ENCODE data around the gene PALB2. TPM values are rescaled to one million over a fixed set of nuclear protein-coding genes. Genes with fewer than 3 reads are reported as not detected.

The PALB2 gene
- total and polyA plus RNA-seq, 9 of the 15 experiments (the other 6 are each of a cell fraction or from before 2014, with no cell fraction given): 7.0 to 25.8 (median 15.2) TPM

- TF ChIP-seq REST (IDR thresholded peaks at IDR 0.05; ENCODE audit: borderline replicate concordance): peak; percentile 99
- TF ChIP-seq REST (CRISPR knock-in tag; IDR thresholded peaks at IDR 0.05; ENCODE audit: low read depth): 0 out of 2 replicates have a peak, but pooled peaks have one; percentile 36
- no peak for TF ChIP-seq KDM1A (IDR thresholded peaks at IDR 0.05)
- TF ChIP-seq POLR2B (IDR thresholded peaks at IDR 0.05; ENCODE audit: low read depth, partially characterized antibody): peak; percentile 70
- TF ChIP-seq KDM5B (IDR thresholded peaks at IDR 0.05; ENCODE audit: insufficient replicate concordance, low read depth, low read length): peak; percentile 76
- TF ChIP-seq MLLT1 (IDR thresholded peaks at IDR 0.05): peak in 1 of 2 experiments; percentile 100; a peak in 2 of 4 replicates
- no peak for TF ChIP-seq MEF2A (IDR thresholded peaks at IDR 0.05; ENCODE audit: control insufficient read depth, low read depth, low read length)
- peak; percentile 94; the same call in 1 of the 2 replicates for TF ChIP-seq ZBTB9 (CRISPR knock-in tag; IDR thresholded peaks at IDR 0.05)
- no peak for TF ChIP-seq OTX1 (CRISPR knock-in tag; IDR thresholded peaks at IDR 0.05)
- TF ChIP-seq TAF9B (IDR thresholded peaks at IDR 0.05; ENCODE audit: partially characterized antibody): peak; percentile 81
- TF ChIP-seq SP1 (CRISPR knock-in tag; IDR thresholded peaks at IDR 0.05): peak; percentile 76
- TF ChIP-seq ARID3B (CRISPR knock-in tag; IDR thresholded peaks at IDR 0.05; ENCODE audit: borderline replicate concordance): no peak
- peak; percentile 57; the same call in 1 of the 2 replicates for TF ChIP-seq PML (IDR thresholded peaks at IDR 0.05; ENCODE audit: low read length)
- no peak for TF ChIP-seq SAFB2 (IDR thresholded peaks at IDR 0.05; ENCODE audit: borderline replicate concordance, low read depth, low read length, severe bottlenecking)
- no peak for TF ChIP-seq PHTF2 (CRISPR knock-in tag; IDR thresholded peaks at IDR 0.05)
These were observed at the start of gene PALB2, which contains the start of gene DCTN5 (continued) for GRCh38 chr16:23640931-23641765.

All from K562 (cell line).